GM12801 (cell line): ENCODE measurements around the gene USP47.
A peak's percentile ranks its signal among the peaks of the same experiment; 100 is the strongest.

ENCODE experiments used
- CTCF ChIP-seq: IDR thresholded peaks from one replicate; pipeline ENCODE4 v1.5.1; 2011; ENCODE audit warnings: control low read depth; ENCODE audit not compliant: insufficient read length; ENCODE audit errors: extremely low read depth

Gene USP47

DNA sequence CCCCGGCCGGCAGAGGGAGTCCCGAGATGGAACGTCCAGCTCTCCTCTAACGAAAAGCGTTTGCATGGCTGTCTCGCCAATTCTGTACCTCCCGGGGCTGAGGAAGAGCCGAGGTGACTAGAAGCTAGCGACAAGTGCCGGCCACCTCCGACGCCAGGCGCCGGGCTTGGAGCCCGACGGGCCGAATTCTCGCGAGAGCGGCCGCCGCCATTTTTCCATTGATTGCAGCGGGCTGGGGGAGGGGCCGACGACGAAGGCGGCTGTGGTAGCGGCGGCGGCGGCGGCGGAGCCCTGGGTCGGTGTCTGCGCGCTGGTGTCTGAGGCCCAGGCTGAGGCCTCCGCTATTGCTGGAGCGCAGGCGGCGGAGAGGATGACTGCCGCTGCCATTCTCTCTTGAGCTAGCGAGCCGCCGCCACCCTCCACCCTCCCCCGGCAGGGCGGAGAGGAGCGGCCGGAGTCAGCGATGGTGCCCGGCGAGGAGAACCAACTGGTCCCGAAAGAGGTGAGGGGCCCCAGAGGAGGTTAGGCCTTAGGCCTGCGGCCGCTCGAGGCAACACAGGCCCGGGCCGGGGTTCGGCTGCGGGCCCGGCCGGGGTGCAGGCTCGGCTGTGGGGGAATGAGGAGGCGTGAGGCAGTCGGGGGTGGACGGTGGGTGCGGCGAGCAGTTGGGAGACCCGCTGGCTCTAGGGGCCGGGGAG, at the start of gene USP47:
USP47 (plus strand) TSS at position 250 of the 698 bp plus-strand sequence; CDS start at position 464, 214 bp downstream.
- TF ChIP-seq CTCF, result no peak

- TF ChIP-seq CTCF, result no peak
Observed at GRCh38 chr11:11793073-11793472, 48.7 kb upstream of the USP47 start.

- peak; percentile 18 for TF ChIP-seq CTCF
Observed at GRCh38 chr11:11798586-11799438, 43.0 kb upstream of the USP47 start.

DNA sequence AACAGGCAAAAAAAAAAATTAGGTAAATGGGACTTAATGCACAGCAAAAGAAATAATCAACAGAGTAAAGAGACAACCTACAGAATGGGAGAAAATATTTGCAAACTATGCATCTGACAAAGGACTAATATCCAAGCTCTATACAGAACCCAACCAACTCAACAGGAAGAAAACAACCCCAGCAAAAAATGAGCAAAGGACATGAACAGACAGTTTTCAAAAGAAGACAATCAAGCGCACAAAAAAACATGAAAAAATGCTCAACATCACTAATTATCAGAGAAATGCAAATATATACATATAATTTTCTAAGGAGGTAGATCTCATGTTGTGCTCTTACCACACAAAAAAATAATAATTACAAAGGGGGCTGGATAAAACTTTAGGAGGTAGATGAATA, 36.5 kb upstream of the USP47 start:
- TF ChIP-seq CTCF, result no peak

DNA sequence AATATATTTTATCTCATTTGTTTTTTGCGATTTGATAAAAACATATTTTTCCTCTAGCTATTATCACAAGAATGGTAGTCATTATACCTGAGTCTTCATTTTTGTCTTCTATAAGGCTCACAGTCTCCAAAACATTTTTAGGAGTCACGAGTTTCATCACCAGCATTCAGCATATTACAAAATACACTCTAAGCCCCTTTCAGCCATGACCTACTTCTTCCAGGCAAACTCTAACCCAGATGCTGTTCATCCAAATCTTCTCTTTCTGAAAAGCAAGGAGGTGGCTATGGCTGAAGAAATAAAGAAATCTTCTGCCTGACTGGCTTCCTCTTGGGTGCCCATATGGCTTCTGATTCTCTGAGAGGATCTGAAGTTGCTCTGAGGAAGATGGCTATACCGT, 35.7 kb upstream of the USP47 start:
- TF ChIP-seq CTCF, result no peak

DNA sequence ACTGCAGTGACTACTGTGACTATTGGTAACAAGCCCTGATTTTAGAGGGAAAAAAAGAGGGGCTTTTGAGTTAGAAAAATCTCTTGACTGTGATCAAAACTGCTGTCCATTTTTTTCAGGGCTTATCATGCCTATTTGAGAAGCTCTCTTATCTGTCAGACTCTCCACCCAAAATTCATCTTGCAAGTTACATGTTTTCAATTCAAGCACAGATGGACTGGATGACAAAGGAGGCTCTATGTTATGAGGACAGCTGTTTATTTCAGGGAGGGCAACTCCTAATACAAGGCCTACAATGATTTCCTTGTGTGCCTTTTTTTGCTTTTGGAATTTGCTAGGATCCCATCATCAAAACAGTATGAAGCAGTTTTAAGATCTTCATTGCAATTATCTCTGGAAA, 35.2 kb upstream of the USP47 start:
- no peak for TF ChIP-seq CTCF
